ENCODE data around the gene IFI16.
"Not testable (repeated sequence)": the region's sequence is repeated elsewhere in the genome, so short reads cannot be mapped to it uniquely, and the experiment has no call there.

The IFI16 gene

DNA sequence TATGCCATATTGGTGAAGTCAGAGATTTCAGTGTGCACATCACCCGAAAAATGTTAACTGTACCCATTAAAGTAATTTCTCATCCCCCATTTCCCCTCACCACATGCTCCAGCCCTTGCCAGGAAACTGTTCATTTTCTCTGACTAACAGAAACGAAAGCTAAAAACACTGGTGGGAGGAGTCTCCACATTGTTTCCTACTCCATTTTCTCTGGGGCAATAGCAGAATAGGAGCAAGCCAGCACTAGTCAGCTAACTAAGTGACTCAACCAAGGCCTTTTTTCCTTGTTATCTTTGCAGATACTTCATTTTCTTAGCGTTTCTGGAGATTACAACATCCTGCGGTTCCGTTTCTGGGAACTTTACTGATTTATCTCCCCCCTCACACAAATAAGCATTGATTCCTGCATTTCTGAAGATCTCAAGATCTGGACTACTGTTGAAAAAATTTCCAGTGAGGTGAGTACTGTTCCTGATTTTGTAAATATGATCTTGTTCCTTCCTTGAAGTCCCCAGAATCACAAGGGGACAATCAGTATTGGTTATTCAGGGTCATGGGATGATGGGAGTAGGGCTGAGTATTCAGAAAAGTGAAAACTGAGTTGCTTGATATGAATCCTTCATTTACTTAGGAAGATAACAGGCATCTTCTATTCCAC is at the start of gene IFI16:
Gene IFI16, plus strand, starts transcription at position 204 of the 658 bp plus-strand sequence. CDS start 4,774 bp downstream, outside the sequence.
- no peak for DNase-seq

DNA sequence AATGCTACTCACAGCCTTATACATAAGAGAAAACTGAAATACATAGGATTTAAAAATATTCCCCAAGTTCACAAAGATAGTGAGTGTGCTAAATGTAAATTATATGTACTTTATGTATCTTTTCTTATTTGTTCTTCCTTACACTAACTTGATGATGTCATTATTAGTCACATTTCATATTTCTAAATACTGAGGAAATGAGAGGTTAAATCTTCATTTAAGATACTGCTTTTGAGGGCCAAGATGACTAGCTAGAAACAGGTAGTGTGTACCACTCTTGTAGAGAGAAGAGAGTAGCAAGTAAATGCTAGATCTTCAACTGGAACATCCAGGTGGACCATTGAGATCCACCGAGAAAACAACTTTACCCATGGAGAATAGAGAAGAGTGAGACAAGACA is 48.5 kb upstream of the IFI16 start:
- DNase-seq = no peak

DNA sequence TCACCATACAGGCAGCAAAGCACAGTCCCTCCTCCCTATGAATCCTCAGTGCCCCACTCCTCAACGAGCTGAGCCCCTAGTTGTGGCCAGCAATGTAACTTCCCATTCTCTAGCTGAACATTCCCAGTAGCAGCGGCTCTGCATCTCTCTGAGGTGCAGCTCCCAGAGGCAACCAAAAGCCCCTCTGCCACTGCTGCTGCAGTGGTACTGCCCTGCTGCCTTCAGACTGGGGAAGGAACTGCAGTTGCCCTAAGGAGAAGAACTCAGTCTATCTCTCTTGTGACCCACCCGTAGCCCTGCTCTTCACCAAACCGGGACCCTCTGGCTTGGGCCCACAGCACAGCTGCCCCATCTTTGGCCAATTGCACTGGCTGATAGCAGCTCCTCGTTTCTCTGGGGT is 46.7 kb upstream of the IFI16 start:
- no peak for DNase-seq

DNA sequence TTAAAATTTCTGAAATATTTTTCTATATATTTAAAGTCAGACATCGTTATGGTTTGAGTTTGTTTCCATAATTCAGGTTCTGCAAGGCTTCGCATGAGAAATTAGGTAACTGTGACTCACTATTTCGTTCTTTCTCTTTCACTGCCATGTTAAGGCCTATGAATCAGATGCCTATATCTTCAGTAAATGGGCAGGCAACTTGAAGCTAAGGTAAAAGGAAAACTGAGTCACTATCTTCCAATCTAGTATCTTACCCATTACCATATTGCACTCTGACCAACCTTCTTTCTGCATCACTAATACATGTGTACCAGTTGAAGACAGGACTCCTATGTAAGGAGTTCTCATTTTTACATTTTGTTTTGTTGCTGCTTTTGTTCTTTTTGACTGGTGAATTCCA is 40.5 kb upstream of the IFI16 start:
- DNase-seq = no peak

DNA sequence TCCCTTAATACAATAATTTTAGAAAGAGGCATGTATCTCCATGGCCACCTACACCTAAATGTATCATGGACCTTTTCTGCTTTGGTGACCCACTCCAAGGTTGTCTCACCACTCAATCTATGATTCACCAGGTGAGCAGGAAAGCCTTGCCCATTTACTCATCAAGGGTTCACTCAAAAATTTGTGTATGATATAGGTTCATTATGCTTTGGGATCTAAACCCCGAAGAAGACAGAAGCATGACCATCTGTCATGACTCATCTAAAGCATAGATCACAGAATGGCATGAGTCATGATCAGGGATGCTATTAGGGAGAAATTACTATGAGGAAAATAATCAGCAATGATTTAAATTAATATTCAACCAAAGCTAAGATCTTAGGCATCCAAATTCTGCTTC is 39.9 kb upstream of the IFI16 start:
- DNase-seq = no peak

DNA sequence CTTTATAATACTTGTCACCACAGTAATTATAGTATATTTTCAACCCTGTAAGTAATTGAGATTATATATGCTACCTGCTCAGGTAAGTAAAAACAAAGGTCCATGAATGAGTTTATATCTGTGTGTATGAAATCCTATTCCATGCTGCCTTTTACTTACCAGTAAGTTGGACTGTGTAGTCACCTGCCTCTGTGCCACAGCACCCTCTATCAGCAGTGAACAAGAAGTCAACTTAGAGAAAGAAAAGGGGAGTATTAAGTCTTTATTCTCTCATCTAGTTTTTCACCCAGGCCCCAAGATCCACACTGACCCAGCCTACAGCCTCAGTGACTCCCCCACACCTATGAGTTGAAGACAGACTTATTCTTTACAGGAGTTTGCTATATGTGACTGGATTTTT is 36.9 kb upstream of the IFI16 start:
- DNase-seq = no peak

DNA sequence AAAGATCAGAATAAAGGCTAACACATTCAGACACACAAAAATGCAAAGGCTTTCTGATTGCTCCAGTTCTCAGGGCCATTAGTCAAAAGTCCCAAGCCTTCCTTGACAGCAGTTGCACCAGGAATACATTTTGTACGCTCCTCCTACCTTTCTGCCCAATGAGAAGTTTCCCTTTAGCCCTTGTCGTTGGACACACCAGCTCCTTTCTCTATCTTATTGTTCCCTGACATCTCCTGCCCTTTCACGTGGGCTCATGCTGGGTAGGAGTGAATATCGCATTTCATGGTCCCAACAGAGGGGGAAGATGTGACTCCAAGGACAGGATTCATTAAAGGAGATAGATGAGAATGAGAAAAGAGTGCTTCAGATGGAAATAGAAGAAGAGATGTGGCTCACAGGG is 33.5 kb upstream of the IFI16 start:
- DNase-seq = no peak

DNA sequence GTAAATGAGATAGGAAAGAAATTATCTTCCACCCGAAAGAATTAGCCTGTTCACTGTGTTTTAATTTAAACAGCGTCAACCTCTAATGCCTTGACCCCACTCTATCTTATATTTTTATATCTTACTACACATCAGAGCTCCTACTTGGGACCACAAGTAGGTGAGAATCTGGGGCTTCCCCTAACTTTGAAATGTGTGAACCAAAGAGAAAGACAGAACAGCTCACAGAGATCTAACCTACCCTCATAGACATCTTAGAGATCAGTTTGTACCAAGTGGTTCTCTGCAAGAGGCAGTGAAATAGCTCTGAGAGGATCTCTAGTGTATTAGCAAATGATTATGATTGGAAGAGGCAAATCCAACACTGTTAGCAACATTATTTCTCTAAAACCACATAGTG is 31.0 kb upstream of the IFI16 start:
- DNase-seq = no peak

DNA sequence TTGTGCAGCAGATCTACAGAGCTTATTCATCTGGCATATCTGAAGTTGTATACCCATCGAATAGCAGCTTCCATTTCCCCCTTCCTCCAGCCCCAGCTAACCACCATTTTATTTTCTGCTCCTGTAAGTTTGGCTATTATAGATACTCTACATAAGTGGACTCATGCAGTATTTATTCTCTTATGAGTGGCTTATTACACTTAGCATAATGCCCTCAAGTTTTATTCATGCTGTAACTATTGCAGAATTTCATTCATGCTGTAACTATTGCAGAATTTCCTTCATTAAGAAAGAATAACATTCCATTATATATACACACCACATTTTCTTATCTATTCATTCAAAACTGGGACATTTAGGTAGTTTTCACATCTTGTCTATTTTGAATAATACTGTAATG is 30.5 kb upstream of the IFI16 start:
- no peak for DNase-seq

DNA sequence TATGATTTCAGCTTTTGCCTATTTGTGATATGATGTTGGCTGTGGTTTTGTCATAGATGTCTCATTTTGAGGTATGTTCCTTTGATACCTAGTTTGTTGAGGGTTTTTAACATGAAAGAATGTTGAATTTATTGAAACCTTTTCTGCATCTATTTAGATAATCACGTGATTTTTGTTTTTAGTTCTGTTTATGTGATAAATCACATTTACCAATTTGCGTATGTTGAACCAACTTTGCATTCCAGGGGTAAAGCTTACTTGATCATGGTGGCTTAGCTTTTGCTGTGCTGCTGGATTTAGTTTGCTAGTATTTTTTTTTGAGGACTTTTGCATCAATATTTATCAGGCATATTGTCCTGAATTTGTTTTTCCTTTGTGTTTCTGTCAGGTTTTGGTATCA is 26.5 kb upstream of the IFI16 start:
- DNase-seq = no peak

DNA sequence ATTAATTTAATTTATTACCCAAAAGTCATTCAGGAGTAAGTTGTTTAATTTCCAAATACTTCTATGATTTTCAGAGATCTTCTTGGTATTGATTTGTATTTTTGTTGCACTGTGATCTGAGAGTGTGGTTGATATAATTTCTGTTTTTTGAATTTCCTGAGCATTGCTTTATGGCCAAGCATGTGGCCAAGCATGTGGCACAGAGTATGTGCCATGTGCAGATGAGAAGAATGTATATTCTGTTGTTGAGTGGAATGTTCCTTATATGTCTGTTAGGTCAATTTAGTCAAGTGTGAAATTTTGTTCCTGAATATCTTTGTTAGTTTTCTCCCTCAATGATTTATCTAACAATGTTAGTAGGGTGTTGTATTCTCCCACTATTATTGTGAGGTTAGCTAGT is 25.3 kb upstream of the IFI16 start:
- no peak for DNase-seq

DNA sequence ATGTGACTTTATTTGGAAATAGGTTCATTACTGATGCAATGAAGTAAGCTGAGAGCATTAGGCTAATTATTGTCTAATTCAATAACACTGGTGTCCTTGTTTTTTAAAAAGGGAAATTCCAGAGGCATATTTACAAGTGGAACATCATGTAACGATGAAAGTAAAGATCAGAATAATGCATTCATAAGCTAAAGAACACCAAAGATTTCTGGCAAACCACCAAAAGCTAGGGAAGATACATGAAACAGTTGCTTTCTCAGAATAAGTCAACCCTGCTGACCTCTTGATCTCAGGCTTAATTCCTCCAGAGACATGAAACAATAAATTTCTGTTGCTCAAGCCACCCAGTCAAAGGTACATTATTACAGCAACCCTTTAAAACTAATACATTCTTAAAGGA is 20.3 kb upstream of the IFI16 start:
- DNase-seq = no peak

DNA sequence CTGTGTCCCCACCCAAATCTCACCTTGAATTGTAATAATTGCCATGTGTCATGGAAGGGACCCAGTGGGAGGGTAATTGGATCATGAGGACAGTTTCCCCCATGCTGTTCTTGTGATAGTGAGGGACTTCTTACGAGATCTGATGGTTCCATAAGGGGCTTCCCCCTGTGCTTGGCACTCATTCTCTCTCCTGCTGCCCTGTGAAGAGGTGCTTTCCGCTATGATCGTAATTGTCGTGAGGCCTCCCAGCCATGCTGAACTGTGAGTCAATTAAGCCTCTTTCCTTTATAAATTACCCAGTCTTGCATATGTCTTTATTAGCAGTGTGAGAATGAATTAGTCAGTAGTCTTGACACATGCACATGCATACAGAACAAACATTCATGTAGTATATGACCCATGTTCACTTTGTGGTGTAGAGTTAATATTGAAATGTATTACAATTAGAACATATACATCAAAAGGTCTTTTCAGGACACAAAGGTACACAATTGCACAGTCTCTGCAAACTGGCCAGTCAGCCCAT is 16.9 kb upstream of the IFI16 start:
- no peak for DNase-seq

DNA sequence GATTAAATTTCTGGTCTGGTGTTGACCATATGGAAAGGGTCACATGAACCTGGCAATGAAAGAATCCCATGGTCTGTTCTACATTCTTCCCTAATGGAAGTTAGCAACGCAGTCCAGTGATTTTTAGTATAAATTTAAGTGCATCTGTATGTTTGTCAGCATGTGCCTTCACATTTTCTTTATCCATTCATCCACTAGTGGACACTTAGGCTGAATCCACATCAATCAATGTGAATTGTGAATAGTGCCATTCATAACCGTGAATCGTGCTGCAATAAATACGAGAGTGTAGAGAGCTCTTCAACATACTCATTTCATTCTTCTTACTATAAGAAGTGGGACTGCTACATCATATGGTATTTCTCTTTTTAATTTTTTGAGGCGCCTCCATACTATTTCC is 12.7 kb upstream of the IFI16 start:
- no peak for DNase-seq

DNA sequence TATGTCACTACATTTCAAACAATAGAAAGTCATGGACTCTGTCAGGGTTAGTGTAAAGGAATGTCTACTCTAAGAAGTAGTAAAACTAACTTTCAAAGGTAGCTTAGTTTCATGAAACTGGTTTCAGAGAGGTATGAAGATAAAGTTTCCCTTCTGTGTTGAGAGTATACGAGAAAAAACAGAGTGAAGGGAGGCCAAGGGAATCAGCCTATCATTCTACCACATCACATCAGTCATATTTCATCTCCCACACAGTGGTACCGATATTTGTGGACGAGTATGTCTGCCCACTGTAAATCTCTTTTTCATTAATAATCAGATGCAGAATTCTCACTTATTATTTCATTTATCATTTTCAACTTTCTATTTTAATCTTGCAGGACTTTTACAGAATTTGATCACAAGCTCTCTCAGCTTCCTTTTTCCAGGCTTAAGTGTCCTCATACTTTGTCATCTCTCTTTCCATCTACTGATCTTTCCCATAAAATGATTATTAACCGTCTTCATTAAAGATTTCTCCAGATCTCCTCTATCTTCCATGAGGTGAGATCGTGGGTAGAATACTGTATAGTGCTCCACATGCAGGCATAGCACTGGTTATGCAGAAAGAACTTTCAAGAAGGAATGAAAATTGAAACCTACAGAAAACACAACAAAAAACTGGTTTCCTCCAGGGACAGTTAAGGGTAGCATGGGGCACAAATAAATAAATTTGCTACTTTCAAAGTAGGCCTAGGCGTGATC is 11.5 kb upstream of the IFI16 start:
- DNase-seq = no peak

DNA sequence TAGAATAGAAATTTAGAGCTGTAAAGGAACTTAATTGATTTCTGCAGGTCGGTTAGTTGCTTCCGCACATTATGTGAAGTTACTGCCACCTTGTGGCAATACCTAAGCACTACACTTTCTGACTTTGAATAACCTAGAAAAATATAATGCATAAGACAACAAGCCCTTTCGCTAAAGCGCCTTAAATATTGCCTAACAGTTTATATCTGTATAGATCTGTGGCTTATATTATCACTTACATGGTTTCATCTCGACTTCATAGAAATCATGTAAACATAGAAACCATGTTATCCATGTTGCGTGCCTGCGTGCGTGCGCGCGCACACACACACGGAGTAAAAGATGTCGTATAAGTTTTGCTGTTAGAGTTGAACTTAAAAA is 10.9 kb upstream of the IFI16 start:
- DNase-seq = peak; percentile 33

DNA sequence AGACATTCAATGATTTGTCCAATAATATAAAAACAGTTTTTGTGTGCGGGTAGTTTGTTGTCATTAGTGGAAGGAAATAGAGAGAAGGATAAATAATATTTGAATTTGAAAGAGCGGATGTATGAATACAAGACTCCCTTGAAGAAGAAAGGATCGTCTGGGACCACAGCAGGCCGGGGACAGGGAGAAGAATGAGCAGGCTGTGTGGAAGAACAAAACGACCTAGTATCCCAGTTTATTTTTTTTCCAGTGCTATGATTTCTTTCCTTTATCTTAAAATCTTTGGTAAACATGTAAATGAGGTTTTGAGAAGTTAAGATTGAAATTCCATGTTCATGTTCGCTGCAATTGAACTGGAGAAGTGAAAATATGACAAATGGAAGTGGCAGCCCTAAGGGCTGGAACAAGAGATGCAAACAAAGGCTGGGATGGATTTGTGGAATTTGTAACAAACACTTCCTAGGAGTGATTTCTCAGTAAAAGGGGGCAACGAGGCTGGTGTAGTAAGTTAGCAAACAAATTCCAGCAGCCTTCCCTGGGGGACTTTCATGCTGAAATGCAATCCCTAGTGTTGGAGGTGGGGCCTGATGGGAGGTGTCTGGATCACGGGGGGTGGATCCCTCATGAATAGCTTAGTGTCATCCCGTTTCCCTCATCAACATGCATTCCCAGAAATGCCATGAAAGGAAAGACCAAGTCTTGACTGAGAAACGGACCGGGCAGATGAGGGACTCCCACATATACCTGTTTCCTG is 10.2 kb upstream of the IFI16 start:
- no peak for DNase-seq

DNA sequence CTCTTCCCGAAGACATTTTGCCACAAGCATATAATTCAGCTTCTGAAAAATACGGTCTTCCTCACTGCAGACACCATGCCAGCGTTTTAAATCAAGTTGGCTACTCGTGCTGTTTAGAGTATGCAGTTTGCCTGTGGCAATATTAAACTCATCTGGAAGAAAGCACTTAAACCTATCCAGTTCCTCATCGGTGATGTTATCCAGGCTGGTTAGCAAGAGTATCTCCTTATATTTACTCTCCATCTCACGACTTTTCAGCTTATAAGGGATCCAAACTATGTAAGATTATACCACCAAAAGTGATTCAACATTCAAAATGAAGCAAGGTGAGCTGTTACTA is 9.7 kb upstream of the IFI16 start:
- DNase-seq = no peak

DNA sequence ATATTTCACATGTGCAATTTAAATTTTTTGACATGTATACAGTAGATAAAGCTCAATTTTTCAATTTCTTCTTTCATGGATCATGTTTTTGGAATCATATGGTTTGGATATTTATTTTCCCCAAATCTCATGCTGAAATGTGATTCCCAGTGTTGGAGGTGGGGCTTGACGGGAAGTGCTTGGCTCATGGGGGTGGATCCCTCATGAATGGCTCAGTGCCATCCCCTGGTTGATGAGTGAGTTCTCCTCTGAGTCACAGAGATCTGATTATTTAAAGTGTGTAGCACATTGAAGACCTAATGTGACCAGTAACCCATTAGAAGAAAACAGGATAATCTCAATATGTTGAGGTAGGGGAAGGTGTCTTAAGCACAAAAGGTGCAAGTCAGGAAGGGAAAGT is 9.1 kb upstream of the IFI16 start:
- DNase-seq = no peak

DNA sequence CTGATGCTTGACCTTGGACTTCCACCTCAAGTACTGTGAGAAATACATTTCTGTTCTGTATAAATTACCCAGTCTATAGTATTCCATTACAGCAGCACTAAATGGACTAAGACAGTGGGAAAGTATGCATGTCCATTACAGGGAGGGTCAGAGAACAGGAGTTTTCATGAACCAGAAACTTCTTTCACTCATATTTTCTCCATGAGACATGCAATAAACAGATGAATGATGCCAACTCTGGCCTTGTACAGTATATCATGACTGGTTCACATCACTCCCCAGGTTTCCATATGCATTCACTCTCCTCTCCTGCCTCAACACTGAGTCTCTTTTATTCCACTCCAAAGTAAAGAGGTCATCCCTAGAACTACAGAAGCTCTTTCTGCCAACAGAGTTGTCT is 4.5 kb upstream of the IFI16 start:
- no peak for DNase-seq

DNA sequence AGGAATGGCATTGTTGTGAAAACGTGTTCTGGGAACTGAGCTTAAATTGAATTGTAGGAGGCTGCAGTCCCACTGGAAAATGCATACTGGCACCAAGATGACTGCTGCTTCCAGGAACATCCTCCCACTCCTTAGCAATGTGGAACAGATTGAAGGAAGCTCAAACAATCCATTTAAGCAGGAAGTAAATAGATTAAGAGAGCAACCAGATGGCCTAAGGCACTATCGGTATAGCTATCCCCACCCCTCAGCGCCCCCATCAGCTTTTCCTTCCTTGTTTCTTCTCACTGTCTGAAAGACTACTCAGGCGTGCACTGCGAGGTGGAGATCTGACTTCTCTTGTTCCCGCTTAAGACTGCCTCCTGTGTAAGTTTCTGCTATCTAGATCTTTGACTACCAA is 4.0 kb upstream of the IFI16 start:
- no peak for DNase-seq

DNA sequence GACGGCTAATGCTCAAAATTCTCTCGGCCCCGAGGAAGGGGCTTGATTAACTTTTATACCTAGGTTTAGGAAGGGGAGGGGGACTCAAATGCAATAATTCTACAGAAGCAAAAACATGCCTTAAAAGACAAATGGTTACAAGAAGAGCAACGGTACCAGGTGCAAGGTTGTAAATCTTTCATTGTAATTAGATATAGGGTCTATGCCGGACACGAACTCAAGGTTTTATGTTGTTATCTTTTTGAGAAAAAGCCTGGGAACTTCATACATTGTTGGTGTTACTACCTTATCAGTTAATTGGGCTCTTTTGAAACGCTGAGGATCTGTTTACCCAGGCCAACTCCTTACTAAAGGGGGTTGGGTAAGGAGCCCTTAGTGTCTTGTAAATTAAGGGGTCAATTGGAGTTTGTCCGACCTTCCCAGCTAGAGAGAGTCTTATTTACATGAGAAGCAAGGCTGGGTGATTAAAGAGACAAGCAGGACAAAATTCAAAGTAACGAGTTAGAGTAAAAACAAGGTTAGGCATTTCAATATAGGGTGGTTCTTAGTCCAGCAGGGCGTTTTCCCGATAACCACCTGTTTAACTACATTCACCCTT is 3.4 kb upstream of the IFI16 start:
- not testable (repeated sequence) for DNase-seq

DNA sequence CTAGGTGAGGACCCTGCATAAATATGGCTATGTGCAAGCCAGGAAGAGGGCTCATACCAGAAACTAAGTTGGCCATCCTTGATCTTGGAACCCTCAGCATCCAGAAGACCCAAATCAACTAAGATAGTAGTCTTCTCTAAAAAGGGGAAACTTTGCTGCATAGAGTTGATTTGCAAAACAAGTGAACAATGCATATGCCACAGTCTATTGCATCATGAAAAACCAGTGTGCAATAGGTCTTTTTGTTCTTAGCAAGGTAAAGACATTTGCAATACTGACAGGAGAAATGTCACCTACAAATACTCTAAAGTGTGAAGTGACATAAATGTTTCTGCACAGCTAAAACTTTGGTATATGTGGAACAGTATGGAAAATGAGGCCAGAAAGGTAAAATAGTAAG is 2.0 kb upstream of the IFI16 start:
- DNase-seq = no peak

DNA sequence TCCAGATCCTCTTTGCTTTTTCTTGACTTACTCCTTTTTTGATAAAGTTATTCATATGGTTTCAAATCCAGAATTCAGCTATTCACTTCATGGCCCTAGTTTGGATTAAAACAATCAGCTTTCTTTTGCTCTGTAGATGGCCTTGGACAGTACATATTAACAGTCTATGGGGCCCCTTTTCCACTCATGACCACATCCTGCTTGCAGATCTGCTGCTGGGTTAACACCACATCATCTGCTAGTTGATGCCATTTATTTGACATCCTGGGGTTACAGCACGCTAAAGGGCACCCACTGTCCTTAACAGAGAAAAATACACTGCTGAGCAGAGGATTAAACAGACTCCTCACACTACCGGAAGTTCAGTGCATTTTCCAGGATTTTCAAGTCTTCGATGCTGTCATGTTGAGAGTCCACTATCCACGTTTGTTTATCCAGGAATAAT is 941 bp upstream of the IFI16 start:
- no peak for DNase-seq
